WI38 (cell line): ENCODE results near the gene PMS2.

Experiments used
- H3K4me3 ChIP-seq: 2 replicates; pipeline ENCODE4 v1.5.1; 2011; ENCODE audit warnings: low read depth, mild to moderate bottlenecking, control low read depth, low read length
- TF ChIP-seq, protein P1 (sequence below): IDR thresholded peaks from 2 replicates; pipeline ENCODE4 v1.5.1; 2012; ENCODE audit warnings: low read depth, mild to moderate bottlenecking, control low read depth, low read length

The PMS2 gene

DNA sequence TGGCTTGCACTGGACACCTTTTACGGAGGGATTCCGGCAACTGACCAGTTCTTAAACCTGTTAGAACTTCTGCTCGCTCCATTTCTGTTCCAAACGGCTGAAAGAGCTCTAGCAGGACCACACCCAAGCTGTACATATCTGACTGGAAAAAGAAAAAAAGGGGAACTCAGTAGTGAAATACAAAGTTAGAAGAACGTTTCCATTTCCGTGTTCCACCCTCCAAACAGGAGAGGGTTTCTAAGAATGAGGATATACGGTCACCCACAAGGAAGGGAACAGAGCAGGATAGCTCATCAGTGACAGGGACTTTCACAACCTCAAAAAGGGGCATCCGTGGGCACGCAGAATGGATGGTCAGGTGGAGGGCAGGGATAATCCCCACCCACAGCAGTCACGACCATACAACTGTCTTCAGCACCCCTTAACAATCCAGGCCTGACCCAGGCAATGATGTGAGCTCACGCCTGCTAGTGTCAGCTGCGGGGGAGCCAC is 18.0 kb upstream of the PMS2 start:
- no peak overlapping the region for H3K4me3 ChIP-seq
- TF ChIP-seq, protein P1, sequence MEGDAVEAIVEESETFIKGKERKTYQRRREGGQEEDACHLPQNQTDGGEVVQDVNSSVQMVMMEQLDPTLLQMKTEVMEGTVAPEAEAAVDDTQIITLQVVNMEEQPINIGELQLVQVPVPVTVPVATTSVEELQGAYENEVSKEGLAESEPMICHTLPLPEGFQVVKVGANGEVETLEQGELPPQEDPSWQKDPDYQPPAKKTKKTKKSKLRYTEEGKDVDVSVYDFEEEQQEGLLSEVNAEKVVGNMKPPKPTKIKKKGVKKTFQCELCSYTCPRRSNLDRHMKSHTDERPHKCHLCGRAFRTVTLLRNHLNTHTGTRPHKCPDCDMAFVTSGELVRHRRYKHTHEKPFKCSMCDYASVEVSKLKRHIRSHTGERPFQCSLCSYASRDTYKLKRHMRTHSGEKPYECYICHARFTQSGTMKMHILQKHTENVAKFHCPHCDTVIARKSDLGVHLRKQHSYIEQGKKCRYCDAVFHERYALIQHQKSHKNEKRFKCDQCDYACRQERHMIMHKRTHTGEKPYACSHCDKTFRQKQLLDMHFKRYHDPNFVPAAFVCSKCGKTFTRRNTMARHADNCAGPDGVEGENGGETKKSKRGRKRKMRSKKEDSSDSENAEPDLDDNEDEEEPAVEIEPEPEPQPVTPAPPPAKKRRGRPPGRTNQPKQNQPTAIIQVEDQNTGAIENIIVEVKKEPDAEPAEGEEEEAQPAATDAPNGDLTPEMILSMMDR = no peak

DNA sequence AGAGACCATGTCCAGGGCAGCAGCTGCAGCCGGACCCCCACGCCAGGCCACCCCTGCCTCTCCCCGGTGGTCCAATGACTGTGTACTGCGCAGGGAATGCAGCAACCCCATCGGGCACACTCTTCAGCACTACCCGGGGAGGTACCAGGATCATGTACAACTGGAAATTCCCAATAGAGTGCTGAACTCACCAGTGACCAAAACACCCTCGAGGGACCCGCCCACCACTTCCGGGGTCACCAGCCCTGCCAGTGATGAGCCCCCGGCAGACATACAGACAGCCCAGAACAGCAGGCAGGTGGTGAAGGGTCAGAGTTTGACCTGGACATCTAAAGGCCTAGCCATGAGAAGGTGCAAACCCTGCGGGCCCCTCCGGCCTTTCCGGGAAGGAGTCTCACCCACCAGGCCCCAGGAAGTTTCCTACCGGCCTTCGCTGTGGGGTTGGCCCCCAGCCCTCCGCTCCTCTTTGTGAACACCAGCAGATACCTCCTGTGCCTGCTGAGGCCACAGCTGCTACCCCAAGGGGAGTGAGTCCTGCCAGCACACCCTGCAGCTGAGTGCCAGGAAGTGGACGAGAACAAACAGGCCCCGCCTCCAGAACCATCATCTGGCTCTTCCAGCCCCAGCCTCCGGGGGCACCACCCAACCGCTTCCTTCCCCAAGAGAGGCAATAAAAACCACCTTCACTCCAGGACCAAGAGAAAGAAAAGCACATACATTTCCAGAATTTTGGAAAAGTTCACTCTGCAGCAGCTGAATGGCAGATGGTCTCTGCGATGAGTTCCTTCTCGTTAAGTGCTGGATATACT is 17.4 kb upstream of the PMS2 start:
- TF ChIP-seq, protein P1 = peak; percentile 40; the same call in 1 of the 2 replicates
- H3K4me3 ChIP-seq = no peak overlapping the region

DNA sequence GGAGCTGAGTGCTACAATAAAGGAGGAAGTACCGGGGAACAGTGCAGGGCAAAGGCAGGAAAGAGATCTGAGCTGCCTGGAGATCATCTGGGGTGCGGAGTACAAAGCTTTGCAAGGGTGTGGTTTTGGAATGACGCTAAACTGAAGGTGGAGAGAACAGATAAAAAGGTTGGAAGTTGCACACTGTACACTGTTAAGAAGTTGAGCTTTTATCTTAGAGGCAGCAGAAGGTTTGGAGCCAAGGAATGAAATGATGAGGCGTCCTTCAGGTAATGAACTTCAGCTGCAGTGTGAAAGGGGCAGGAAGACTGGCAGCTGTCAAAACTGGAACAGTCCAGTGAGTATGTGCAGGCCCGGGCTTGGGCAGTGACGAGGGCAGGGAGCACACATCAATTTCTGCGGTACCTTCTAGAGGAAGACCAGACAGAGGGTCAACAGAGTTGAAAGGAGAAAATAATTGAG is 15.2 kb upstream of the PMS2 start:
- no peak overlapping the region for H3K4me3 ChIP-seq
- TF ChIP-seq, protein P1 = no peak

DNA sequence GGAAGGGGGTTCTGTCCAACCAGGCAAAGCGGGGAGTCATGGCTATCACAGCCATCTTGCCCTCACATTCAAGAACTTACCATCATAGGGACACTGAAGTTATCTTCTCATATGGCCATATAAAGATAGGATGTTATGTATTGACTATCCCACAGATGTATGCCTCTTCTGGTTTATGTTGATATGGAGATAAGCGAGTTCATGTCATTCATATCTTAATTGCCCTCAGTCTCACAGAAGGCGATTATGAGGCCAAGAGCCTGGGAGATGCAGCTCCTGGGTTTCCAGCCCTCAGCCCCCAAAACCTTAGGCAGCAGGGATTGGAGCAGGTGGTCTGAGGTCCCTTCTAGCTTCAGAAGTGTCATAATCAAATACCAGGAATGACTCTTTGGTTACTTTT is 13.9 kb upstream of the PMS2 start:
- no peak overlapping the region for H3K4me3 ChIP-seq
- TF ChIP-seq, protein P1 = no peak

DNA sequence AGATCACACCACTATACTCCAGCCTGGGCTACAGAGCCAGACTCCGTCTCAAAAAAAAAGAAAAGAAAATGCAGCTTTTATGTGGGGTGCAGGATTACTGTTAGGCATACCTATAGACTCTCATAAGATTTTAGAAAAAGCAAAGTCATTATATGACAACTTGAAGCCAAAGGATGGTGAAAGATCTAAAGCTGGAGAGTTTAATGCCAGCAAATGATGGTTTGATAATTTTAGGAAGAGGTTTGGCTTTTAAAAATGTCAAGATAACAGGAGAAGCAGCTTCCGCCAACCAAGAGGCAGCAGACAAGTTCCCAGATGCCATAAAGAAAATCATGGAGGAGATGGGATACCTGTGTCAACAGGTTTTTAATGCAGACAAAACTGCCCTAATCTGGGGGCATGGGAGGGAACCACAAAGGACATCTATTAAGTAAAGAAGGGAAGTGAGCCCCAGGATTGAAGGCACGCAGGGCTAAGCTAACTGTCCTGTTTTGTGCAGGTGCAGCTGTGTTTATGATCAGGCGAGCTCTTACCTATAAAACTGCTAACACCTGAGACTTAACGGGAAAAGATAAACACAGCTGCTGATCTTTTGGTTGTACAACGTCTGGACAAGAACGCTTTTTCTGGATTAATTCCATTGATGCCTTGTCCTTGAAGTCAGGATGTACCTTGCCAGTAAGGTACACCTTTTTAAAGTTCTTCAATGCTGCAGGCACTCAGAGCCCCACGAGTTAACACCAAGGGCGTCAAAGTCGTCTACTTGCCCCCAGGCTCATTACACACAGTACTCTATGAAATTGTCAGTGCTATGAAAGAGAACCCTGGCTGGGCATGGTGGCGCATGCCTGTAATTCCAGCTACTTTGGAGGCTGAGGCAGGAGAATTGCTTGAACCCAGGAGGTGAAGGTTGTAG is 11.8 kb upstream of the PMS2 start:
- H3K4me3 ChIP-seq = no peak overlapping the region
- TF ChIP-seq, protein P1 = no peak

DNA sequence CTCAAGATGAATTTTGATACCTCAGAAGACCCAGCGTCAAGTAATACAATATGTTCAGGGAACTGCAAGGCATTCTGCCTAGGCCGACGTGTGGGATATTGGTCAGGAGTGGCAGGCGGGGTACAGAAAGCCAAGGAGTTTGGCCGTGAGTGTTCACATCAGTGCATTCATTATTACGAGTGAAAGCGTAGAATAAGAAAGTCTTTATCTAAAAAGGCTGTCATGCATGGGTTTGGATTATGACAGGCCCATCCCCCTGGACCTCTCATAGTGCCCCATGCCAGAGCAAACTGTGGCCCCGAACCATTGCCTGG is 7.8 kb upstream of the PMS2 start:
- TF ChIP-seq, protein P1 = no peak
- H3K4me3 ChIP-seq = no peak overlapping the region
